Panc1 (cell line): ENCODE measurements around the gene RASEF.

Experiments used
- POLR2AphosphoS5 ChIP-seq: IDR thresholded peaks from 2 replicates; pipeline ENCODE4 v1.6.1; 2012; ENCODE audit warnings: mild to moderate bottlenecking, low read depth, low read length, moderate library complexity
- SIN3A ChIP-seq: IDR thresholded peaks from 2 replicates; pipeline ENCODE4 v1.6.1; 2012; ENCODE audit warnings: low read depth, mild to moderate bottlenecking, low read length, moderate library complexity, borderline replicate concordance; ENCODE audit not compliant: insufficient read depth
- TCF7L2 ChIP-seq: IDR thresholded peaks from 2 replicates; pipeline ENCODE4 v1.6.1; 2011; ENCODE audit warnings: mild to moderate bottlenecking, low read depth, low read length, inconsistent platforms
- TF ChIP-seq, protein P1 (sequence below), 2 experiments: IDR thresholded peaks; 2 replicates each; pipeline ENCODE4 v1.6.1; 2011 to 2012; ENCODE audit warnings: low read depth in 2 of 2, control low read depth in 1 of 2, low read length in 1 of 2, mild to moderate bottlenecking in 1 of 2, moderate library complexity in 1 of 2; ENCODE audit not compliant: insufficient read depth in 1 of 2
- TF ChIP-seq, protein P2 (sequence below): fragments of 450-650 bp; IDR thresholded peaks from 2 replicates; pipeline ENCODE4 v1.5.1; 2017; ENCODE audit warnings: mild to moderate bottlenecking

DNA sequence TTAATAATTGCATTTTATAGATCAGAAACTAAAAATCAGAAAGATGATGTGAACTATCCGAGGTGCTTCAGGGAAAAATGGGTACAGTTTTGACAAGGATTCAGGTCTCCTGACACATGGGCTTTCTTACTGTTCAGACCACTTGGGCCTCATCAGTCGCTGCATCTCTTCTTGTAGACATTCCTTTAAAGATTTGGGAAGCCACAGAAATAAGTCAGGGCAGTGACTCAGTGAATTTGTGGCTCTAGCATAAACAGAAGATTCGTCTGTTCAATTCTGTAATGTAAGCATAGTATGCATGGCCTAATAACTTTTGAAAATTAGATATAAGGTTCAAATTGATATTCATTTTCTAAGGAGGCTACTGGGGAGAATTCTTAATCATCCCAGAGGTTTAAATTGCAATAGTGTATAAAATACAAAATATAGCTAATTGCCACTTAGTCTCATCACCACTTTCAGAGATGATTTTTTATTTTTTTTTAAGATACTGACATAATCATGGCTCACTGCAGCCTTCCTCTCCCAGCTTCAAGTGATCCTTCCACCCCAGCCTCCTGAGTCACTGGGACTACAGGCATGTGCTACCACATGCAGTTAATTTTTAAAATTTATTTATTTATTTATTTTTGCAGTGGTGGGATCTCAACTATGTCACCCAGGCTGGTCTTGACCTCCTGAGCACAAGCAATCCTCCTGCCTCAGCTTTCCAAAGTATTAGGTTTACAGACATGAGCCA lies 48.9 kb downstream of the RASEF start:
- TF ChIP-seq, protein P1, sequence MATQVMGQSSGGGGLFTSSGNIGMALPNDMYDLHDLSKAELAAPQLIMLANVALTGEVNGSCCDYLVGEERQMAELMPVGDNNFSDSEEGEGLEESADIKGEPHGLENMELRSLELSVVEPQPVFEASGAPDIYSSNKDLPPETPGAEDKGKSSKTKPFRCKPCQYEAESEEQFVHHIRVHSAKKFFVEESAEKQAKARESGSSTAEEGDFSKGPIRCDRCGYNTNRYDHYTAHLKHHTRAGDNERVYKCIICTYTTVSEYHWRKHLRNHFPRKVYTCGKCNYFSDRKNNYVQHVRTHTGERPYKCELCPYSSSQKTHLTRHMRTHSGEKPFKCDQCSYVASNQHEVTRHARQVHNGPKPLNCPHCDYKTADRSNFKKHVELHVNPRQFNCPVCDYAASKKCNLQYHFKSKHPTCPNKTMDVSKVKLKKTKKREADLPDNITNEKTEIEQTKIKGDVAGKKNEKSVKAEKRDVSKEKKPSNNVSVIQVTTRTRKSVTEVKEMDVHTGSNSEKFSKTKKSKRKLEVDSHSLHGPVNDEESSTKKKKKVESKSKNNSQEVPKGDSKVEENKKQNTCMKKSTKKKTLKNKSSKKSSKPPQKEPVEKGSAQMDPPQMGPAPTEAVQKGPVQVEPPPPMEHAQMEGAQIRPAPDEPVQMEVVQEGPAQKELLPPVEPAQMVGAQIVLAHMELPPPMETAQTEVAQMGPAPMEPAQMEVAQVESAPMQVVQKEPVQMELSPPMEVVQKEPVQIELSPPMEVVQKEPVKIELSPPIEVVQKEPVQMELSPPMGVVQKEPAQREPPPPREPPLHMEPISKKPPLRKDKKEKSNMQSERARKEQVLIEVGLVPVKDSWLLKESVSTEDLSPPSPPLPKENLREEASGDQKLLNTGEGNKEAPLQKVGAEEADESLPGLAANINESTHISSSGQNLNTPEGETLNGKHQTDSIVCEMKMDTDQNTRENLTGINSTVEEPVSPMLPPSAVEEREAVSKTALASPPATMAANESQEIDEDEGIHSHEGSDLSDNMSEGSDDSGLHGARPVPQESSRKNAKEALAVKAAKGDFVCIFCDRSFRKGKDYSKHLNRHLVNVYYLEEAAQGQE (IDR thresholded peaks at IDR 0.05; ENCODE audit: insufficient read depth in 1 of 2, low read depth in 2 of 2, low read length in 1 of 2) = no peak
- TF ChIP-seq, protein P2, sequence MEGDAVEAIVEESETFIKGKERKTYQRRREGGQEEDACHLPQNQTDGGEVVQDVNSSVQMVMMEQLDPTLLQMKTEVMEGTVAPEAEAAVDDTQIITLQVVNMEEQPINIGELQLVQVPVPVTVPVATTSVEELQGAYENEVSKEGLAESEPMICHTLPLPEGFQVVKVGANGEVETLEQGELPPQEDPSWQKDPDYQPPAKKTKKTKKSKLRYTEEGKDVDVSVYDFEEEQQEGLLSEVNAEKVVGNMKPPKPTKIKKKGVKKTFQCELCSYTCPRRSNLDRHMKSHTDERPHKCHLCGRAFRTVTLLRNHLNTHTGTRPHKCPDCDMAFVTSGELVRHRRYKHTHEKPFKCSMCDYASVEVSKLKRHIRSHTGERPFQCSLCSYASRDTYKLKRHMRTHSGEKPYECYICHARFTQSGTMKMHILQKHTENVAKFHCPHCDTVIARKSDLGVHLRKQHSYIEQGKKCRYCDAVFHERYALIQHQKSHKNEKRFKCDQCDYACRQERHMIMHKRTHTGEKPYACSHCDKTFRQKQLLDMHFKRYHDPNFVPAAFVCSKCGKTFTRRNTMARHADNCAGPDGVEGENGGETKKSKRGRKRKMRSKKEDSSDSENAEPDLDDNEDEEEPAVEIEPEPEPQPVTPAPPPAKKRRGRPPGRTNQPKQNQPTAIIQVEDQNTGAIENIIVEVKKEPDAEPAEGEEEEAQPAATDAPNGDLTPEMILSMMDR = no peak
- TF ChIP-seq POLR2AphosphoS5 = no peak
- no peak for TF ChIP-seq SIN3A
- no peak for TF ChIP-seq TCF7L2
